OCI-LY1 (cell line): ENCODE data around the gene FMN2.

Source experiments
- CTCF ChIP-seq: fragments of 200-600 bp; sonication (generic), shearing (Covaris generic); IDR thresholded peaks from 2 replicates; pipeline ENCODE4 v1.5.1; 2017; ENCODE audit warnings: mild to moderate bottlenecking, antibody characterized with exemption, low read length, moderate library complexity, mixed read lengths
- EZH2 ChIP-seq: fragments of 200-600 bp; sonication (generic), shearing (Covaris generic); IDR thresholded peaks from 2 replicates; pipeline ENCODE4 v1.8.0; 2017; ENCODE audit warnings: borderline replicate concordance, mixed run types, mild to moderate bottlenecking, antibody characterized with exemption, low read length, moderate library complexity, mixed read lengths

- TF ChIP-seq CTCF = no peak
- no peak for TF ChIP-seq EZH2
Measured at GRCh38 chr1:240280560-240281322, 189.1 kb downstream of the FMN2 start.
